Heart left ventricle (tissue), 16 donors: ENCODE data around the gene NLRC3. TPM values are rescaled to one million over a fixed set of nuclear protein-coding genes. Genes with fewer than 3 reads are reported as not detected.
"Not testable (repeated sequence)": the region's sequence is repeated elsewhere in the genome, so short reads cannot be mapped to it uniquely, and the experiment has no call there.

Experiments
- ATAC-seq, 4 donors: fragments of 200-7000 bp; cut with Tn5 transposase; one replicate each; pipeline ENCODE4 v1.9.1; 2020 to 2022; ENCODE audit warnings: moderate library complexity in 4 of 4, mild to moderate bottlenecking in 3 of 4, moderate number of reproducible peaks in 1 of 4
- DNase-seq, 5 donors: peaks; one replicate each; pipeline ENCODE4 v3.0.0-alpha.2; 2020
- H3K27ac ChIP-seq, 12 donors: fragments of 200-600 bp; sonication (generic) in 4 of 12; one replicate each; pipeline versions ENCODE4 v1.5.0 to v1.8.0; 2016 to 2022; ENCODE audit warnings: mild to moderate bottlenecking in 2 of 12
- H3K27me3 ChIP-seq, 9 donors: fragments of 200-600 bp; sonication (generic) in 2 of 9; one replicate each; pipeline versions ENCODE4 v1.5.1 to v1.8.0; 2016 to 2022; ENCODE audit warnings: mild to moderate bottlenecking in 3 of 9
- H3K36me3 ChIP-seq, 9 donors: fragments of 200-600 bp; sonication (generic) in 2 of 9; one replicate each; pipeline versions ENCODE4 v1.5.0 to v1.8.0; 2018 to 2022; ENCODE audit warnings: mild to moderate bottlenecking in 2 of 9
- H3K4me1 ChIP-seq, 12 donors: fragments of 200-600 bp; sonication (generic) in 4 of 12; one replicate each; pipeline versions ENCODE4 v1.5.0 to v1.8.0; 2016 to 2022; ENCODE audit warnings: mild to moderate bottlenecking in 3 of 12
- H3K4me3 ChIP-seq, 12 donors: fragments of 200-600 bp; sonication (generic) in 4 of 12; one replicate each; pipeline versions ENCODE4 v1.5.0 to v1.8.0; 2017 to 2022; ENCODE audit warnings: mild to moderate bottlenecking in 9 of 12, moderate library complexity in 4 of 12
- H3K9me3 ChIP-seq, 12 donors: fragments of 200-600 bp; sonication (generic) in 4 of 12; one replicate each; pipeline versions ENCODE4 v1.5.0 to v1.8.0; 2016 to 2022; ENCODE audit warnings: mild to moderate bottlenecking in 1 of 12
- CTCF ChIP-seq, 12 donors: fragments of 200-600 bp; sonication (generic) in 4 of 12; IDR thresholded peaks; one replicate each; pipeline versions ENCODE4 v1.5.0 to v1.8.0; 2018 to 2022; ENCODE audit warnings: antibody characterized with exemption in 12 of 12, mild to moderate bottlenecking in 5 of 12
- POLR2A ChIP-seq, 2 donors: fragments of 450-650 bp; IDR thresholded peaks; one replicate each; pipeline ENCODE4 v1.6.1; 2017; ENCODE audit warnings: antibody characterized with exemption in 2 of 2, mild to moderate bottlenecking in 2 of 2, moderate library complexity in 2 of 2
- WGBS, 4 donors: extraction: QIAGEN DNeasy Blood & Tissue Kit in 2 of 4; methylation state at CpG; one replicate each; pipeline versions ENCODE4 v1.1.5 to v1.1.7; 2013 to 2018; 5-methylcytosine and 5-hydroxymethylcytosine counted together
- intact Hi-C, 10 donors: fragments of 100-400 bp; cut with DNase I; formaldehyde crosslinking; loops; one replicate each; pipeline versions ENCODE4 v1.11.1 to v1.14.2; 2022
- polyA plus RNA-seq, 2 donors: library from polyadenylated mRNA; stranded (reverse); fragments of 200-250 nt; gene quantifications; one replicate each; pipeline ENCODE4 v1.2.3, GENCODE V29; 2013
- total RNA-seq, 9 donors: library from RNA; depleted of rRNA in 2 of 9; stranded (reverse); fragments of >200 nt in 2 of 9; fragmentation: NEBNext Ultra II Directional in 3 of 9; extraction: Animal tissue kit (Norgen Biotek cat#: 25700) in 3 of 9; gene quantifications; one replicate each; pipeline versions ENCODE4 v1.1.0 to v1.2.4, GENCODE V29; 2016 to 2023
- donor health status: ischemic (EF 13 %, LVEDD 7.1; RV severe dilation, severe dysfunction).
- donor health status: healthy with polysubstance abuse.
- donor health status: DM: no; HTN: yes; CAD: no.
- donor health status: DM: no; HTN: no; CAD: no.
- donor health status: ischemic (EF 25% LVEDD 6.9; RV normal size, moderate dysfunction).
- donor health status: ischemic (EF 25% LVEDD 5.7; RV mildly dilated, moderate dysfunction).
- donor health status: healthy.
- donor health status: DM: yes; HTN: yes; CAD: no.
- donor health status: ischemic (EF 35%, LVEDD 5.7; RV mildly dilated, moderate dysfunction).
- donor health status: nonischemic (EF 11% LVEDD 7.7; RV severe dilation, severe dysfunction).
- donor health status: DM: yes; HTN: yes; CAD: no.
- donor health status: PGD.
- donor health status: ischemic (EF 29% LVEDD 5.4; RV normal size, mild dysfunction).
- donor health status: nonischemic (EF 23%, LVEDD 6.1; RV moderate dilation, normal function).

NLRC3 gene
- total and polyA plus RNA-seq, 11 donors: 0.44 to 2.9 (median 0.95) TPM

GRCh38 chr16:3611146-3611975 is 34.2 kb upstream of the NLRC3 start, which contains the start of gene SLX4:
Gene SLX4, minus strand, starts transcription at chr16:3611606. Its CDS starts 2,642 bp downstream, at chr16:3608964.
- Histone ChIP-seq H3K9me3 (no peaks in the 10 kb centered on the region), H3K27me3 (no peaks in the 10 kb centered on the region), H3K36me3 (peaks cover 0 to 19% (median 2%) of the 10 kb centered on the region in 9 donors), H3K4me1 (peaks cover 0 to 33% (median 19%) of the 10 kb centered on the region in 12 donors), H3K4me3 (peak within 1 kb of the TSS; percentile 60 to 99 (median 87)), H3K27ac (peak within 1 kb of the TSS; percentile 64 to 94 (median 86))
- peak; percentile 91 to 96 (median 92) for DNase-seq
- WGBS, 4 donors: 0 to 1% (median 0%) methylated on average over 56 to 86 of the region's 86 CpGs
- TF ChIP-seq POLR2A (IDR thresholded peaks at IDR 0.05) (peak; percentile 55 to 92), CTCF (IDR thresholded peaks at IDR 0.05) (peak in 2 of 12 donors; percentile 4 to 24)
- ATAC-seq: peak; percentile 89 to 98 (median 96)
- intact Hi-C loops: loop anchor here in 3 of 10 donors (5.0 to 10.0 kb wide), 4 partner anchors 57 to 271 kb away; partner anchors contain the start of gene CREBBP (in 1 of the 3)

- peak overlapping the region in 11 of 12 donors; percentile 70 to 94 (median 85) for H3K27ac ChIP-seq
- ATAC-seq (no peak), DNase-seq (no peak)
- no peaks in the 10 kb centered on the region for H3K27me3 ChIP-seq
- H3K9me3 ChIP-seq: no peaks in the 10 kb centered on the region
- 3 to 6% (median 4%) methylated on average over 9 to 10 of the region's 10 CpGs for WGBS, 4 donors
- peaks cover 0 to 21% (median 5%) of the 10 kb centered on the region in 9 donors for H3K36me3 ChIP-seq
- H3K4me1 ChIP-seq: peaks cover 0 to 33% (median 19%) of the 10 kb centered on the region in 12 donors
- intact Hi-C loops: loop anchor here in 3 of 10 donors (5.0 to 10.0 kb wide), 4 partner anchors 56 to 272 kb away; partner anchors contain the start of gene CREBBP (in 1 of the 3)
- TF ChIP-seq CTCF (IDR thresholded peaks at IDR 0.05): no peak
- no peak for TF ChIP-seq POLR2A (IDR thresholded peaks at IDR 0.05)
- H3K4me3 ChIP-seq: peak overlapping the region; percentile 60 to 99 (median 87)
Observed at GRCh38 chr16:3610698-3611145, 33.5 kb upstream of the NLRC3 start.

- 53 to 62% (median 56%) methylated on average over 14 of the region's 14 CpGs for WGBS, 4 donors
- peaks cover 0 to 24% (median 4%) of the 10 kb centered on the region in 9 donors for H3K36me3 ChIP-seq
- H3K27ac ChIP-seq: peak overlapping the region in 3 of 12 donors; percentile 70 to 93 (median 93)
- TF ChIP-seq POLR2A (IDR thresholded peaks at IDR 0.05): no peak
- no peak for TF ChIP-seq CTCF (IDR thresholded peaks at IDR 0.05)
- no peak for DNase-seq
- intact Hi-C loops: loop anchor here in 3 of 10 donors (5.0 to 10.0 kb wide), 4 partner anchors 55 to 272 kb away; partner anchors contain the start of gene CREBBP (in 1 of the 3)
- ATAC-seq: no peak
- peak overlapping the region in 9 of 12 donors; percentile 77 to 99 (median 89) for H3K4me3 ChIP-seq
- H3K27me3 ChIP-seq: no peaks in the 10 kb centered on the region
- H3K9me3 ChIP-seq: no peaks in the 10 kb centered on the region
- peaks cover 0 to 33% (median 19%) of the 10 kb centered on the region in 12 donors for H3K4me1 ChIP-seq
Observed at GRCh38 chr16:3609895-3610697, 32.9 kb upstream of the NLRC3 start.

GRCh38 chr16:3608976-3609375 is 31.8 kb upstream of the NLRC3 start:
- ATAC-seq, DNase-seq, intact Hi-C loops, H3K4me3 ChIP-seq, H3K27me3 ChIP-seq, H3K27ac ChIP-seq, H3K9me3 ChIP-seq: not testable (repeated sequence)
- peaks cover 0 to 23% (median 6%) of the 10 kb centered on the region in 9 donors for H3K36me3 ChIP-seq
- H3K4me1 ChIP-seq: peaks cover 0 to 33% (median 19%) of the 10 kb centered on the region in 12 donors
- 94 to 98% (median 96%) methylated on average over 13 of the region's 13 CpGs for WGBS, 4 donors
